DND-41 (cell line): ENCODE measurements around the gene ALDH8A1.

ENCODE experiments used
- CTCF ChIP-seq: IDR thresholded peaks from 2 replicates; pipeline ENCODE4 v1.5.1; 2012; ENCODE audit warnings: borderline replicate concordance, low read length, moderate library complexity, mild to moderate bottlenecking; ENCODE audit not compliant: poor library complexity, severe bottlenecking; ENCODE audit errors: extremely low read depth
- EZH2 ChIP-seq: IDR thresholded peaks from 3 replicates; pipeline ENCODE4 v1.6.1; 2012; ENCODE audit warnings: borderline replicate concordance, low read depth, mild to moderate bottlenecking, moderate library complexity, low read length, inconsistent platforms; ENCODE audit not compliant: severe bottlenecking

- no peak for TF ChIP-seq CTCF
- no peak for TF ChIP-seq EZH2
Measured at GRCh38 chr6:134994431-134994830, 44.5 kb upstream of the ALDH8A1 start.
